ENCODE data around the gene PLAAT3.
"Not testable (repeated sequence)": the region's sequence is repeated elsewhere in the genome, so short reads cannot be mapped to it uniquely, and the experiment has no call there.

DNA sequence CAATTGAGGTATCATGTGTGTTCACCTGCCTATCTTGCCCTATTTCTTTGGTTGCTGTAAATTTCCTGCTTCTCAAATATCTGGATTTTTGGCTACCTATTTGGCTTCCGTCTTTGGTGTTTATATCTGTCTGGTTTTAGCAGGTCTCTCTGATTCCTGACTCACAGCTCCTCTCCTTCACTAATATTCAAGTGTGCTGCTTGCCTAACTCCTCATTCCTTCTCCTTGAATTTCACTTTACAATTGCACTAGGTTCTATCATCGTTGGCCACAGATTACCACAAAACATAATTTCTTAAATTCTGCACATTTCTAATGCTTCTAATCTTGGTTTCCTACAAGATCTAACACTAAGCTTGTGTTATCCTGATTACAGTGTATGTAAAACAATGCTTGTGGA lies 71.7 kb downstream of the PLAAT3 start:
- TF ChIP-seq, protein P1, sequence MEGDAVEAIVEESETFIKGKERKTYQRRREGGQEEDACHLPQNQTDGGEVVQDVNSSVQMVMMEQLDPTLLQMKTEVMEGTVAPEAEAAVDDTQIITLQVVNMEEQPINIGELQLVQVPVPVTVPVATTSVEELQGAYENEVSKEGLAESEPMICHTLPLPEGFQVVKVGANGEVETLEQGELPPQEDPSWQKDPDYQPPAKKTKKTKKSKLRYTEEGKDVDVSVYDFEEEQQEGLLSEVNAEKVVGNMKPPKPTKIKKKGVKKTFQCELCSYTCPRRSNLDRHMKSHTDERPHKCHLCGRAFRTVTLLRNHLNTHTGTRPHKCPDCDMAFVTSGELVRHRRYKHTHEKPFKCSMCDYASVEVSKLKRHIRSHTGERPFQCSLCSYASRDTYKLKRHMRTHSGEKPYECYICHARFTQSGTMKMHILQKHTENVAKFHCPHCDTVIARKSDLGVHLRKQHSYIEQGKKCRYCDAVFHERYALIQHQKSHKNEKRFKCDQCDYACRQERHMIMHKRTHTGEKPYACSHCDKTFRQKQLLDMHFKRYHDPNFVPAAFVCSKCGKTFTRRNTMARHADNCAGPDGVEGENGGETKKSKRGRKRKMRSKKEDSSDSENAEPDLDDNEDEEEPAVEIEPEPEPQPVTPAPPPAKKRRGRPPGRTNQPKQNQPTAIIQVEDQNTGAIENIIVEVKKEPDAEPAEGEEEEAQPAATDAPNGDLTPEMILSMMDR (IDR thresholded peaks at IDR 0.05) = not testable (repeated sequence)
- TF ChIP-seq POLR2A (IDR thresholded peaks at IDR 0.05) = not testable (repeated sequence)

Measured in heart left ventricle (tissue), 13 donors.